PC-9 (cell line): ENCODE measurements around the gene KCNN1. TPM values are rescaled to one million over a fixed set of nuclear protein-coding genes. Genes with fewer than 3 reads are reported as not detected.

ENCODE experiments used
- BruUV-seq: library from RNA; stranded (reverse); fragments of 400-500 nt; replicated peaks from 2 replicates; lab custom pipeline; 2021; lab: Mats Ljungman, UMichigan
- CTCF ChIA-PET: fragments of 300-600 bp; sonication (Branson Sonifier 250); formaldehyde crosslinking; loops from one replicate; lab custom pipeline; 2022; ENCODE audit warnings: antibody characterized with exemption; lab: Charles Lee
- POLR2A ChIA-PET: fragments of 300-600 bp; sonication (Branson Sonifier 250); formaldehyde crosslinking; loops from one replicate; lab custom pipeline; 2022; ENCODE audit warnings: antibody characterized with exemption; ENCODE audit not compliant: unreplicated experiment; lab: Charles Lee
- DNase-seq, 2 experiments: peaks; one replicate each; pipeline versions ENCODE4 v3.0.0 to v3.0.0-alpha.2; 2015 to 2022; ENCODE audit warnings: mixed read lengths in 1 of 2
- H2AFZ ChIP-seq: fragments of 200-600 bp; sonication (generic); 2 replicates; pipeline ENCODE4 v1.8.1; 2017; ENCODE audit warnings: antibody characterized with exemption
- H3F3A ChIP-seq: fragments of 200-600 bp; sonication (generic); 2 replicates; pipeline ENCODE4 v1.8.1; 2017; ENCODE audit warnings: antibody characterized with exemption, mild to moderate bottlenecking, low read depth; ENCODE audit not compliant: insufficient read depth
- H3K27ac ChIP-seq: fragments of 200-600 bp; sonication (generic); 2 replicates; pipeline ENCODE4 v1.6.1; 2016; ENCODE audit warnings: mixed run types
- H3K27me3 ChIP-seq: fragments of 200-600 bp; sonication (generic); 2 replicates; pipeline ENCODE4 v1.6.1; 2016; ENCODE audit warnings: low read depth, mixed run types; ENCODE audit not compliant: insufficient read depth
- H3K36me3 ChIP-seq: fragments of 200-600 bp; sonication (generic); 2 replicates; pipeline ENCODE4 v1.6.1; 2016; ENCODE audit warnings: low read depth, mixed run types
- H3K4me1 ChIP-seq: fragments of 200-600 bp; sonication (generic); replicated peaks from 2 replicates; pipeline ENCODE4 v1.6.1; 2016; ENCODE audit warnings: mixed run types; ENCODE audit not compliant: insufficient read depth
- H3K4me2 ChIP-seq: fragments of 200-600 bp; sonication (generic); 2 replicates; pipeline ENCODE4 v1.6.1; 2017; ENCODE audit warnings: mixed run types
- H3K4me3 ChIP-seq: fragments of 200-600 bp; sonication (generic); 2 replicates; pipeline ENCODE4 v1.6.1; 2016; ENCODE audit warnings: mixed run types
- H3K79me2 ChIP-seq: fragments of 200-600 bp; sonication (generic); 2 replicates; pipeline ENCODE4 v1.6.1; 2017; ENCODE audit warnings: low read depth, mixed run types
- H3K9me2 ChIP-seq: fragments of 200-600 bp; sonication (generic); 2 replicates; pipeline ENCODE4 v1.8.1; 2017; ENCODE audit warnings: mild to moderate bottlenecking; ENCODE audit not compliant: insufficient read depth
- H3K9me3 ChIP-seq: fragments of 200-600 bp; sonication (generic); 2 replicates; pipeline ENCODE4 v1.8.1; 2016; ENCODE audit warnings: low read depth; ENCODE audit not compliant: insufficient read depth
- H4K20me1 ChIP-seq: fragments of 200-600 bp; sonication (generic); 2 replicates; pipeline ENCODE4 v1.8.1; 2017; ENCODE audit not compliant: insufficient read depth
- CTCF ChIP-seq: fragments of 200-600 bp; sonication (generic); conservative IDR thresholded peaks from 2 replicates; pipeline ENCODE4 v1.6.1; 2017; ENCODE audit warnings: mixed run types, antibody characterized with exemption, mild to moderate bottlenecking, moderate library complexity
- EZH2 ChIP-seq: fragments of 200-600 bp; sonication (generic); IDR thresholded peaks from 2 replicates; pipeline ENCODE4 v1.8.0; 2017; ENCODE audit warnings: antibody characterized with exemption, low read depth
- intact Hi-C: fragments of 100-400 bp; cut with micrococcal nuclease; formaldehyde crosslinking; loops from one replicate; pipeline ENCODE4 v1.10.0; 2022; ENCODE audit not compliant: unreplicated experiment
- total RNA-seq: library from RNA; stranded (reverse); gene quantifications from 2 replicates; pipeline ENCODE4 v1.2.3, GENCODE V29; 2021

The KCNN1 gene
- total RNA-seq, 1 experiment from 2014 or later, result 0.09 TPM

GRCh38 chr19:18045307-18046050 lies 78.6 kb downstream of the KCNN1 start:
- Histone ChIP-seq H3K9me2 (no peaks in the 10 kb centered on the region), H3K4me1 (peaks cover 14% of the 10 kb centered on the region), H4K20me1 (no peaks in the 10 kb centered on the region), H3K4me3 (no peak overlapping the region), H2AFZ (no peak overlapping the region), H3K9me3 (no peaks in the 10 kb centered on the region), H3K79me2 (no peaks in the 10 kb centered on the region), H3K4me2 (peak overlapping the region; percentile 24; the same call in 1 of the 2 replicates), H3K27me3 (no peaks in the 10 kb centered on the region), H3K27ac (peak overlapping the region; percentile 54), H3K36me3 (no peaks in the 10 kb centered on the region), H3F3A (peaks cover 20% of the 10 kb centered on the region)
- ChIA-PET POLR2A (interaction anchor here (0.6 kb wide), 1 partner anchor 22 kb away, joined by 9 read pairs; no protein-coding TSS in a partner anchor), CTCF (interaction anchor here (0.7 kb wide), 2 partner anchors 103 to 123 kb away, joined by 7 to 9 read pairs; no protein-coding TSS in a partner anchor)
- no peak for DNase-seq
- no TSS peak for BruUV-seq
- intact Hi-C loops, result no loop called here
- TF ChIP-seq EZH2, result no peak
- TF ChIP-seq CTCF, result no peak

GRCh38 chr19:18046059-18046718 lies 79.3 kb downstream of the KCNN1 start:
- H2AFZ ChIP-seq, result no peak overlapping the region
- no peak for TF ChIP-seq EZH2
- TF ChIP-seq CTCF, result no peak
- H4K20me1 ChIP-seq, result no peaks in the 10 kb centered on the region
- no TSS peak for BruUV-seq
- H3K9me2 ChIP-seq, result no peaks in the 10 kb centered on the region
- peak overlapping the region; percentile 55 for H3K27ac ChIP-seq
- H3K36me3 ChIP-seq, result no peaks in the 10 kb centered on the region
- H3K79me2 ChIP-seq, result no peaks in the 10 kb centered on the region
- intact Hi-C loops, result no loop called here
- DNase-seq, result peak; percentile 82 to 91
- ChIA-PET CTCF (no interaction called here), POLR2A (no interaction called here)
- no peaks in the 10 kb centered on the region for H3K9me3 ChIP-seq
- peaks cover 20% of the 10 kb centered on the region for H3F3A ChIP-seq
- peak overlapping the region; percentile 24 for H3K4me2 ChIP-seq
- H3K27me3 ChIP-seq, result no peaks in the 10 kb centered on the region
- peaks cover 14% of the 10 kb centered on the region for H3K4me1 ChIP-seq
- no peak overlapping the region for H3K4me3 ChIP-seq

- CTCF ChIA-PET, result no interaction called here
- Histone ChIP-seq H3K9me2 (no peaks in the 10 kb centered on the region), H3F3A (peaks cover 33% of the 10 kb centered on the region), H3K4me2 (no peak overlapping the region), H2AFZ (no peak overlapping the region), H3K4me1 (peaks cover 23% of the 10 kb centered on the region), H3K27ac (no peak overlapping the region), H3K36me3 (no peaks in the 10 kb centered on the region), H4K20me1 (no peaks in the 10 kb centered on the region), H3K4me3 (no peak overlapping the region), H3K79me2 (no peaks in the 10 kb centered on the region), H3K9me3 (no peaks in the 10 kb centered on the region), H3K27me3 (peaks cover 10% of the 10 kb centered on the region; the same call in 1 of the 2 replicates)
- no TSS peak for BruUV-seq
- POLR2A ChIA-PET, result no interaction called here
- TF ChIP-seq CTCF (no peak), EZH2 (no peak)
- no peak for DNase-seq
- intact Hi-C loops, result no loop called here
Measured at GRCh38 chr19:18049385-18049784, 82.5 kb downstream of the KCNN1 start.

Other genes with a start within 250 kb of the KCNN1 start
- 74.6 and 86.9 TPM in 2 replicates for gene MAP1S, start 247.6 kb upstream of the KCNN1 start, total RNA-seq
- gene FCHO1, start 215.6 kb upstream of the KCNN1 start, total RNA-seq, result 34.8 and 36.5 TPM in 2 replicates
- 47.7 and 65.9 TPM in 2 replicates for gene B3GNT3, start 172.0 kb upstream of the KCNN1 start, total RNA-seq
- gene INSL3, start 145.6 kb upstream of the KCNN1 start, total RNA-seq, result 3.2 and 4.0 TPM in 2 replicates
- gene JAK3, start 119.1 kb upstream of the KCNN1 start, total RNA-seq, result 13.5 and 16.2 TPM in 2 replicates
- gene RPL18A, start 107.2 kb upstream of the KCNN1 start, total RNA-seq, result 1,887 and 2,038 TPM in 2 replicates
- 0.18 TPM in 1 of 2 replicates, not detected in the other for gene SLC5A5, start 95.2 kb upstream of the KCNN1 start, total RNA-seq
- 114 and 118 TPM in 2 replicates for gene CCDC124, start 34.1 kb upstream of the KCNN1 start, total RNA-seq
- 15.5 and 20.6 TPM in 2 replicates for gene ARRDC2, start 41.1 kb downstream of the KCNN1 start, total RNA-seq
- 0.55 and 1.1 TPM in 2 replicates for gene IL12RB1, start 119.8 kb downstream of the KCNN1 start, total RNA-seq
- gene MAST3, start 130.7 kb downstream of the KCNN1 start, total RNA-seq, result 14.1 and 15.8 TPM in 2 replicates
- 58.3 and 61.8 TPM in 2 replicates for gene PIK3R2, start 186.1 kb downstream of the KCNN1 start, total RNA-seq
- gene IFI30, start 206.7 kb downstream of the KCNN1 start, total RNA-seq, result 26.1 and 35.8 TPM in 2 replicates
- 11.2 and 12.1 TPM in 2 replicates for gene MPV17L2, start 226.1 kb downstream of the KCNN1 start, total RNA-seq
- gene RAB3A, start 236.9 kb downstream of the KCNN1 start, total RNA-seq, result 4.0 and 4.1 TPM in 2 replicates